DOHH2 (cell line): ENCODE measurements around the gene MAN2A1.

Source experiments
- H3F3A ChIP-seq: fragments of 200-600 bp; sonication (generic), shearing (Covaris generic); 2 replicates; pipeline ENCODE4 v1.6.0; 2016; ENCODE audit warnings: antibody characterized with exemption, mild to moderate bottlenecking; ENCODE audit not compliant: control insufficient read depth, insufficient read depth
- H3K27ac ChIP-seq: fragments of 200-600 bp; sonication (generic); 2 replicates; pipeline ENCODE4 v1.5.1; 2014; ENCODE audit warnings: low read depth, mild to moderate bottlenecking, low read length, moderate library complexity
- H3K27me3 ChIP-seq: fragments of 200-600 bp; sonication (generic); 2 replicates; pipeline ENCODE4 v1.6.1; 2014; ENCODE audit warnings: mild to moderate bottlenecking, low read length, mixed read lengths; ENCODE audit not compliant: control insufficient read depth
- H3K36me3 ChIP-seq: fragments of 200-600 bp; sonication (generic); 2 replicates; pipeline ENCODE4 v1.6.1; 2014; ENCODE audit warnings: mild to moderate bottlenecking, low read length, moderate library complexity, mixed read lengths; ENCODE audit not compliant: control insufficient read depth
- H3K4me1 ChIP-seq: fragments of 200-600 bp; sonication (generic); 2 replicates; pipeline ENCODE4 v1.6.1; 2014; ENCODE audit warnings: mild to moderate bottlenecking, low read length, mixed read lengths; ENCODE audit not compliant: control insufficient read depth
- H3K4me2 ChIP-seq: fragments of 200-600 bp; sonication (generic); 2 replicates; pipeline ENCODE4 v1.6.0; 2014; ENCODE audit warnings: mild to moderate bottlenecking, low read length, moderate library complexity
- H3K4me3 ChIP-seq: fragments of 200-600 bp; sonication (generic); 2 replicates; pipeline ENCODE4 v1.5.1; 2014; ENCODE audit warnings: mild to moderate bottlenecking, low read length, mixed read lengths
- H3K79me2 ChIP-seq: fragments of 200-600 bp; sonication (generic); 2 replicates; pipeline ENCODE4 v1.6.1; 2014; ENCODE audit warnings: mild to moderate bottlenecking, low read length, mixed read lengths; ENCODE audit not compliant: control insufficient read depth
- H3K9me2 ChIP-seq: fragments of 200-600 bp; sonication (generic); replicated peaks from 2 replicates; pipeline ENCODE4 v1.6.1; 2014; ENCODE audit warnings: mild to moderate bottlenecking, low read length, mixed read lengths; ENCODE audit not compliant: control insufficient read depth
- H3K9me3 ChIP-seq: fragments of 200-600 bp; sonication (generic); 2 replicates; pipeline ENCODE4 v1.6.1; 2014; ENCODE audit warnings: antibody characterized with exemption, low read length, mixed read lengths; ENCODE audit not compliant: control insufficient read depth, insufficient read depth
- H4K20me1 ChIP-seq: fragments of 200-600 bp; sonication (generic); 2 replicates; pipeline ENCODE4 v1.6.0; 2014; ENCODE audit warnings: low read depth, mild to moderate bottlenecking, antibody characterized with exemption, low read length, moderate library complexity; ENCODE audit not compliant: control insufficient read depth, insufficient read depth
- CTCF ChIP-seq: fragments of 200-600 bp; sonication (generic); IDR thresholded peaks from one replicate; pipeline ENCODE4 v1.5.1; 2014; ENCODE audit warnings: antibody characterized with exemption, mild to moderate bottlenecking, low read depth, low read length; ENCODE audit not compliant: poor library complexity, severe bottlenecking
- EZH2phosphoT487 ChIP-seq: fragments of 200-600 bp; sonication (generic); IDR thresholded peaks from 2 replicates; pipeline ENCODE4 v1.6.1; 2017; ENCODE audit warnings: borderline replicate concordance, mild to moderate bottlenecking, antibody characterized with exemption, low read length, moderate library complexity, mixed read lengths

The MAN2A1 gene

GRCh38 chr5:109709225-109709624, 19.5 kb downstream of the MAN2A1 start:
- Histone ChIP-seq H3F3A (no peaks in the 10 kb centered on the region), H3K4me1 (no peaks in the 10 kb centered on the region), H3K36me3 (no peaks in the 10 kb centered on the region), H3K27ac (no peak overlapping the region), H4K20me1 (no peaks in the 10 kb centered on the region), H3K79me2 (peaks cover 65% of the 10 kb centered on the region), H3K27me3 (no peaks in the 10 kb centered on the region), H3K9me3 (no peaks in the 10 kb centered on the region), H3K4me2 (no peak overlapping the region), H3K9me2 (no peaks in the 10 kb centered on the region), H3K4me3 (no peak overlapping the region)
- TF ChIP-seq CTCF (no peak), EZH2phosphoT487 (no peak)

- H3K4me2 ChIP-seq = no peak overlapping the region
Observed at GRCh38 chr5:109711673-109712072, 21.9 kb downstream of the MAN2A1 start.

GRCh38 chr5:109713453-109713852, 23.7 kb downstream of the MAN2A1 start:
- 0 out of 2 replicates have a peak, but pooled peaks cover 4% of the 10 kb centered on the region for H3K36me3 ChIP-seq
- no peaks in the 10 kb centered on the region for H3K9me3 ChIP-seq
- H3K4me3 ChIP-seq = no peak overlapping the region
- H3K27ac ChIP-seq = no peak overlapping the region
- no peaks in the 10 kb centered on the region for H4K20me1 ChIP-seq
- H3K4me2 ChIP-seq = no peak overlapping the region
- TF ChIP-seq EZH2phosphoT487 (no peak), CTCF (no peak)
- no peaks in the 10 kb centered on the region for H3F3A ChIP-seq
- no peaks in the 10 kb centered on the region for H3K9me2 ChIP-seq
- H3K27me3 ChIP-seq = no peaks in the 10 kb centered on the region
- H3K4me1 ChIP-seq = no peaks in the 10 kb centered on the region
- H3K79me2 ChIP-seq = peaks cover 35% of the 10 kb centered on the region

More at GRCh38 chr5:109711673-109712072, 21.9 kb downstream of the MAN2A1 start:
- H3F3A ChIP-seq = no peaks in the 10 kb centered on the region
- H3K79me2 ChIP-seq = peaks cover 44% of the 10 kb centered on the region
- H3K9me3 ChIP-seq = no peaks in the 10 kb centered on the region
- H3K27me3 ChIP-seq = no peaks in the 10 kb centered on the region
- no peak overlapping the region for H3K27ac ChIP-seq
- no peaks in the 10 kb centered on the region for H3K36me3 ChIP-seq
- H3K9me2 ChIP-seq = no peaks in the 10 kb centered on the region
- TF ChIP-seq CTCF (no peak), EZH2phosphoT487 (no peak)
- H3K4me1 ChIP-seq = no peaks in the 10 kb centered on the region
- H4K20me1 ChIP-seq = no peaks in the 10 kb centered on the region
- no peak overlapping the region for H3K4me3 ChIP-seq

GRCh38 chr5:109714592-109714991, 24.9 kb downstream of the MAN2A1 start:
- H3K4me1 ChIP-seq = no peaks in the 10 kb centered on the region
- no peaks in the 10 kb centered on the region for H3K9me3 ChIP-seq
- H3K36me3 ChIP-seq = 0 out of 2 replicates have a peak, but pooled peaks cover 4% of the 10 kb centered on the region
- H3K4me3 ChIP-seq = no peak overlapping the region
- H3K27ac ChIP-seq = no peak overlapping the region
- H3F3A ChIP-seq = no peaks in the 10 kb centered on the region
- no peaks in the 10 kb centered on the region for H3K27me3 ChIP-seq
- TF ChIP-seq CTCF (no peak), EZH2phosphoT487 (no peak)
- no peaks in the 10 kb centered on the region for H4K20me1 ChIP-seq
- peaks cover 29% of the 10 kb centered on the region for H3K79me2 ChIP-seq
- no peak overlapping the region for H3K4me2 ChIP-seq
- H3K9me2 ChIP-seq = no peaks in the 10 kb centered on the region
